Left lobe of liver (tissue), 2 donors: ENCODE measurements around the gene SYNGR1. TPM values are rescaled to one million over a fixed set of nuclear protein-coding genes. Genes with fewer than 3 reads are reported as not detected.

ENCODE experiments used
- ATAC-seq: fragments of 200-7000 bp; cut with Tn5 transposase; one replicate; pipeline ENCODE4 v1.9.1; 2020; ENCODE audit warnings: mild to moderate bottlenecking, moderate library complexity
- DNase-seq: peaks from one replicate; pipeline ENCODE4 v3.0.0-alpha.2; 2020; ENCODE audit warnings: low spot score
- total RNA-seq: library from RNA; stranded (reverse); gene quantifications from one replicate; pipeline ENCODE4 v1.2.1, GENCODE V29; 2021
- donor health status: DM: no; HTN: no; CAD: no; lungs with moderate emphysema.
- donor health status: DM: no; HTN: yes; CAD: no.

Gene SYNGR1
- total RNA-seq, 1 donor from 2014 or later, result 2.9 TPM

DNA sequence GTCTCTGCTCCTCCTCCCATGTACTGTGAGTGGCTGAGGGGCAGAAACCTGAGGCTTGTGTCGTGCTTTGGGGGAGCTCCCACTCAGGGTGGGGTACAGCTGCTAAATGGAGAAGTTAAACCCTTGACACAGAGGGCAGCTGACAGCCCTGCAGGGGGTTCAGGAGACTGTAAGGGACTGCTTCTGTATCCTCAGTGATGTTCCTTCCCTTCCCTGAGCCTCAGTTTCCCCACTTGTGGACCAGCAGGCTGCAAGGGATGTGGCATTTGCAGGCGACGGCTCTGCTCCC lies 15.6 kb downstream of the SYNGR1 start:
- ATAC-seq (no peak), DNase-seq (no peak)

DNA sequence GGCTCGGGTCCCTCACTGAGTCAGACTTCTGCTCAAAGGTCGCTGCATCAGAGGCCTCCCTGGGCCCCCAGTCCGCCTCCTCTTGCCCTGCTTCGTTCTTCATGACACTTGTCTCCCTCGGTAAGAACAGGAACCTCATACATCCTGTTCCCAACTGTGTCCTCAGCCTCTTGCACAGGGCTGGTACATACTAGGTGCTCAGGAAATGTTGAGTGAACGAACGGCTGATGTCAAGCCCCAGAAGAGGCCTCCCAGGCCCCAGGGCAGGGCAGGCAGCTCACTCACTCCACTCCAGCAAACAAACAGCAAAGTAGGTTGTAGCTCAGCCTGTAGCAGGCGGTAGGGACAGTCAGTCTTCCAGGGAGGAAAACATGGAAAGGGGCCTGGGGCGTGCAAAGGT lies 17.2 kb downstream of the SYNGR1 start:
- ATAC-seq (no peak), DNase-seq (no peak)

DNA sequence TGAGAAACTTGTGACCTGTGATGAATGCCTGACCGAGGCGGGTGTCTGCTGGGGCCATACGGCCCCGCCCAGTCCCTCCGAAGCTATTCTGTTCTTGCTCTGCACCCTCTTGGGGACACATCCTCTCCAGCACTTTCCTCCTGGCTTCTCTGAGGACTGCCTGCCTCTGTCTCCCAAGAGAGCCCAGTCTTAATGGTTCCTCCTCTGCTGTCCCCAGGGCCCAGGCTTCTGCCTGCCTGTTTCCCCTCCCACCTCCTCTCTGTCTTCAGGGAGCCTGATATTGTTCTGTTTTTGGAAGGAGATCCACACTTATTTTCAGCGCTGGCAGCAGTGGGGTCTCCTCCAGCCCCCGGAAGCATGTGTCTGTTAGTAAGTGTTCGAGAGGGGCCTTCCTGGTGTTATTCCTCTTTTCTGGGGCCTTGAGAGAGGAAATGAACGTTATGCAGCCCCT lies 18.7 kb downstream of the SYNGR1 start:
- DNase-seq (no peak), ATAC-seq (no peak)

GRCh38 chr22:39369186-39369585 lies 19.4 kb downstream of the SYNGR1 start:
- ATAC-seq, result no peak

GRCh38 chr22:39369586-39369985 lies 19.8 kb downstream of the SYNGR1 start:
- DNase-seq, result no peak
- ATAC-seq, result no peak

More at GRCh38 chr22:39369186-39369585, 19.4 kb downstream of the SYNGR1 start:
- DNase-seq, result no peak

DNA sequence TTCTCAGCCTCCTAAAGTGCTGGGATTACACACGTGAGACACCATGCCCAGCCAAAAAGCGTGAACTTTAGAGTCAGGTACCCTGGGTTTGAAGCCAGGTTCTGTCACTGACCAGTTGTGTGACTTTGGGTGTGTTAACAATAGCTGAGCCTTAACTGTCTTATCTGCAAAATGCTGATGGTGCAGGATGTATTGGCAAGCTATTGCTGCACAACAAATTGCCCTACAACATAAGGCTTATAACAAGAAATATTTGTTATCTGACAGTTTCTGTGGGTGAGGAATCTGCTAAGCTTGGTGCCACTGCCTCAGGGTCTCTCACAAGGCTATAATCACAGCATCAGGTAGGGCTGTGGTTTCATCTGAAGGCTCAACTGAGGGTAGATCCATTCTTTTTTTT lies 21.9 kb downstream of the SYNGR1 start:
- ATAC-seq, result no peak

GRCh38 chr22:39374191-39374590 lies 24.4 kb downstream of the SYNGR1 start:
- ATAC-seq (no peak), DNase-seq (no peak)

More for the DNA sequence above, 21.9 kb downstream of the SYNGR1 start:
- DNase-seq, result no peak

DNA sequence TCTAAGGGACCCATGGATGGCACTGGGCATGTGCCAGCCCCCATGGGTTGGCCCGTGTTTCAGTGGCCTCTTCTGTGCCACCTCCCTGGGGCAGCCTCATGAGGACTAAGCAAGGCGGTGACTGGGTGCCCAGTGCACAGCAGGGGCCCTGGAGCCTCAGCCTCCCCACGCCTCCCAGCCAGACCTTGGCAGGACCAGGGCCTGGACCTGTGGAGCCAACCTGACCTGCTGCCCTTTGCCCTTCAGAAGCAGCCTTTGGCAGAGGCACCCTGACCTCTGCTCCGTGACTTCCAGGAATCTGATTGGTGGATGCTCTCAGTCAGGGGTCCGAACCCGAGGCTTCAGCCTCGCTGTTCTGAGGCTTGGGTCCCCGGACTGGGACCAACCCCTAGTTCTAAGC lies 25.0 kb downstream of the SYNGR1 start:
- ATAC-seq (peak; percentile 97), DNase-seq (peak; percentile 70)

DNA sequence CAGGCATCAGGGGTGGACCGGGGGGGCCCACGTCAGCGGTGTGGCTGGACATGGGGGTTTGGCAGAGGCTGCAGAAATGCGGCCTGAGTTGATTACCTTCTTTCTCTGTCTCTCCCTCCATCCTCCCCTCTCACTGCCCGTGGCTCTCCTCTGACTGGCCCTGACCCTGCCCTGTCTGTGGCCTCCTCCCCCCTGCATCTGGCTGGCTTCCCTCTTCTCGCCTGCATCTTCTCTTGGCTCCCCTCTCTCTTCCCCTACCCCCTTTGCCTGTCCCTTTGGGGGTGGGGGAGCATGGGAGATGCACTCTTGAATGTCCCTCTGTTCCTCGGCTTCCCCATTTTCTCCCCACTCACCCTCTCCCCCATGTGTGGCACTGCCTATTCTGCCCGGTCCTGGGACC lies 25.9 kb downstream of the SYNGR1 start:
- no peak for ATAC-seq
- no peak for DNase-seq

GRCh38 chr22:39379756-39380730 lies 30.3 kb downstream of the SYNGR1 start:
- no peak for DNase-seq
- ATAC-seq, result no peak

GRCh38 chr22:39381009-39381755 lies 31.4 kb downstream of the SYNGR1 start:
- ATAC-seq, result no peak
- DNase-seq, result no peak

GRCh38 chr22:39381930-39382329 lies 32.1 kb downstream of the SYNGR1 start:
- ATAC-seq, result no peak
- DNase-seq, result no peak

DNA sequence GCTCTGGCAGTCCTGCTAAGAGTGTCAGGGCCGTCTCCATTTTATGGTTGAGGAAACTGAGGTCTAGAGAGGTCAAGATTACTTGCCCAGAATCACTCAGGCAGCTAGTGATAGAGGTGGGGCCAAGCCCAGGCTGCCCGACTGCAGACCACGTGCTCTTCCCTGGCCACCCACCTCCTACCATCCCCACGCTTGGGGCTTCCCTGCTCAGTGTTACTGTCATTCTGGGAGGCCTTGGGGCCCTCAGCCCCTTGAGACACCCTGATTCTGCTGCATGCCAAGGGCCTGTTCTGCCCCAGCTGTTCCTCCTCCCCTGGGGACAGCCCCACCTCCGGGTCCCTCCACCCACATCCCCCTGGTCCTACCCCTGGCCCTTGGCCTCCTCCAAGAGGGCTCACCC lies 32.6 kb downstream of the SYNGR1 start:
- ATAC-seq (no peak), DNase-seq (no peak)

DNA sequence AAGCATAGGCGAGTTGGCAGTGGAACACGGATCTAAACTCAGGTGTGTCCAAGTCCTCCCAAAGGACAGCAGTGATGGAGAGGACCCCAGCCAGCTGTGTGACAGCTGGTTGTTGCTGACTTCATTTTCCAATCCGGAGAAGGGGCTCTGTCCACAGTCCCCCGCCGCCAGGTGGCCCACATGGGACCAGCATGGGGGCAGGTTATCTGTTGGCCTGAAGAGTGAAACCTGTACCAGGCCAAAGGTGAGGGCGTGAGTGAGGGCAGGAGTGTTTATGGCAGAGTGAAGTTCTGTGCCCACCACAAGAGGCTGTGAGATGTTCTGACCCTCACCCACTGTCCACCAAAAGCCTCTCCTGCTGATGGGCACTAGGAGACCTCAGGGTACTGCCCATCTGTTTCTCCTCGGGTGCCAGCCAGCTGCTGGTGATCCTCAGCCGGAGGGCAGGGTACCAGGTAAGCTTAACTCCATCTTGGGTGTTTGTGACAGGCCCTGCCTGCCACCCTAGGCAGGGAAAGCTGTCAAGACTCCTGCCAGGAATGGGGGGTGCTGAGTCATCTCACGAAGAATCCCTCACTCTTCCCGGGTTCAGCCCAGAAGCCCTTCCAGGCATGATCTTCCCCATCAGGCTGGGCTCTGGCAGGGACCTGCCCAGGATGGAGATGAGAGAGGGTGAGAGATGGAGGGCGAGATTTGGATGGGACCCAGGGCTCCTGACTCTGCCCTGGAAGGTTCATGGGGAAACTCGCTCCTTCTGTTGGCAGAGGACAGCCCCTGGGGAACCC lies 34.2 kb downstream of the SYNGR1 start:
- DNase-seq, result no peak
- no peak for ATAC-seq

GRCh38 chr22:39384750-39385480 lies 35.1 kb downstream of the SYNGR1 start:
- ATAC-seq, result peak; percentile 20
- no peak for DNase-seq

- DNase-seq (peak; percentile 68), ATAC-seq (peak; percentile 85)
Observed at GRCh38 chr22:39388261-39389011, 38.6 kb downstream of the SYNGR1 start.

DNA sequence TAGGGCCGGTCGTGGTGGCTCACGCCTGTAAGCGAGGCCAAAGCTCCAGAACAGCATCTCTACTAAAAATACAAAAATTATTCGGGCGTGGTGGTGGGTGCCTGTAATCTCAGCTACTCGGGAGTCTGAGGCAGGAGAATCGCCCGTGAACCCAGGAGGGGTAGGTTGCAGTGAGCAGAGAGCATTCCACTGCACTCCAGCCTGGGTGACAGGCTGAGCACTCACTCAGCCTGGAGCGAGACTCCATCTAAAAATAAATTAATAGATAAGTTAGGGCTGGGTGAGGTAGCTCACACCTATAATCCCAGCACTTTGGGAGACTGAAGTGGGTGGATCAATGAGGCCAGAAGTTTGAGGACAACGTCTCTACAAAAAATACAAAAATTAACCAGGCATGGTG lies 39.6 kb downstream of the SYNGR1 start:
- no peak for ATAC-seq

GRCh38 chr22:39392341-39392948 lies 42.7 kb downstream of the SYNGR1 start:
- DNase-seq (no peak), ATAC-seq (peak; percentile 51)

More for the DNA sequence above, 39.6 kb downstream of the SYNGR1 start:
- DNase-seq, result no peak
